Measurements from ENCODE around the gene RPS6KA4. TPM values are rescaled to one million over a fixed set of nuclear protein-coding genes. Genes with fewer than 3 reads are reported as not detected.

Gene RPS6KA4
- total RNA-seq, 1 donor from 2014 or later: 25.4 TPM

GRCh38 chr11:64348383-64349024, 10.5 kb upstream of the RPS6KA4 start:
- DNase-seq: peak; percentile 74

DNA sequence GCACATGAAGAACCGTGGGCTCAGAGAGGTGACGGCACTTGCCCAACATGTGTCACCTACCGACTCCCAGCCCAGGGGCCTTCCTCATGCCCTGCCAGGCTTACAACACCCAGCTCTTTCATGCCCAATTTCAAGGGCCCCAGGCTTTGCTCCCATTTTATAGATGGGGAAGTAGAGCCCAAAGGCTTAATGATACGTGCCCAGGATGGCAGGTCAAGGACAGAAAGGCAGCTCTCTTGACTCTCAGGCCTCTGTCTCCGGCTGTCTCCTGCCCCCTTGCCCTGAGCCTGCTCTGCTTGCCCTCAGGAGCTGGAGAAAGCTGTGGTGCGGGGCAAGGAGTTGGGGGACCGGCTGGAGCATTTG, 10.0 kb upstream of the RPS6KA4 start:
- DNase-seq: no peak

DNA sequence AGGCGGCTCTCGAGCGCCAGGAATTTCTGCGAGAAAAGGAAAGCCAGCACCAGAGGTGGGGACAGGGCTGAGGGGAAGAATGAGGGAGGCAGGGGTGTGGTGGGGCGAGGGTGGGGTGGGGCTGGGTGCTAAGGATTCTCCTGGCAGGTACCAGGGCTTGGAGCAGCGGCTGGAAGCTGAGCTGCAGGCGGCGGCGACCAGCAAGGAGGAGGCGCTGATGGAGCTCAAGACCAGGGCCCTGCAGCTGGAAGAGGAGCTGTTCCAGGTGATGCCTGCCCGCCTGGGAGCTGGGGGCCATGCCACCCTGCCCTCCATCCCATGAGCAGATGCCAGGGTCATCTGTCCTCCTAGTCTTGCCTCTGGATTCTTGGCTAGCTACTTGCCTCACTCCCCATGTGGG, 9.6 kb upstream of the RPS6KA4 start:
- DNase-seq: no peak

DNA sequence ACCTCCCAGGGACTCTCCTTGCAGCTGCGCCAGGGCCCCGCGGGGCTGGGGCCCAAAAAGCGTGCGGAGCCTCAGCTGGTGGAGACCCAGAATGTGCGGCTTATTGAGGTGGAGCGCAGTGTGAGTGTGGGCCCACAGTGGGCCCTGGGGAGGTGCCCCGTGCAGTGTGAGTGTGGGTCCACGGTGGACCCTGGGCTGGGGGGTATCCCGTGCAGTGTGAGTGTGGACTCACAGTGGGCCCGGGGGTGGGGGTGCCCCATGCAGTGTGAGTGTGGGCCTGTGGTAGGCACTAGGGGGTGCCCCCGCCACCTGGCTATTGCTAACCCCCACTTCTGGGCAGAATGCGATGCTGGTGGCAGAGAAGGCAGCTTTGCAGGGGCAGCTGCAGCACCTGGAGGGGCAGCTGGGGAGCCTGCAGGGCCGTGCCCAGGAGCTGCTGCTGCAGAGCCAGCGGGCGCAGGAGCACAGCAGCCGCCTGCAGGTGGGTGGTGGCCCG, 7.8 kb upstream of the RPS6KA4 start:
- no peak for DNase-seq

GRCh38 chr11:64352099-64352994, 6.6 kb upstream of the RPS6KA4 start:
- DNase-seq: peak; percentile 68

GRCh38 chr11:64352995-64353714, 5.8 kb upstream of the RPS6KA4 start:
- peak; percentile 75 for DNase-seq

DNA sequence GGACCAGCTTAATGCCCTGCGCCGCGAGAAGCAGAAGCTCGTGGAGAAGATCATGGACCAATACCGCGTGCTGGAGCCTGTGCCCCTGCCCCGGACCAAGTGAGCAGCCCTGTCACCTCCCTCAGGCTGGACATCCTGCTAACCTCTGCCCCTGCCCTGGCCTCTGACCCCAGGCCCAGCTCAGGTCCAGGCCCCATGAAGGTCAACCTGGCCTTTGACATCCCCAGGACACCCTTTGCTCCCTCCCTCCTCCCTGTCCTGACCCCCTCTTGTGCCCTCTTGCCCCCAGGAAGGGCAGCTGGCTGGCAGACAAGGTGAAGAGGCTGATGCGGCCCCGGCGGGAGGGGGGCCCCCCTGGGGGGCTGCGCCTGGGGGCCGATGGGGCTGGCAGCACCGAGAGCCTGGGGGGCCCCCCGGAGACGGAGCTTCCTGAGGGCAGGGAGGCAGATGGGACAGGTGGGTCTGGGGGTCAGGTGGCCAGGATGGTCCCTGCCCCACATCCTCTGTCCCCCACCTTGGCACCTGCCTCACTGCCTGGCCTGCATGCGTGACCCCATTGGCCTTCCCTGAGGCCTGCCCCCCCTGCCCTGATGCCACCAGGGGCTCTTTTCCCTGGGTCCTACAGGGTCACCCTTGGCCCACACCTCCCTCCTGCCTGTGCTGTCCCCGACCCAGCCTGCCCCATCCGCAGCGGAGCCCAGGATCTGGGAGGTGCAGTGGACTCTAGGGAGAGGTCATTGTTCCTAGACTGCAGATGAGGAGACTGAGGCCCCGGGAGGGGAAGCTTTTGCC, 5.1 kb upstream of the RPS6KA4 start:
- no peak for DNase-seq

GRCh38 chr11:64355078-64355940, 3.7 kb upstream of the RPS6KA4 start:
- DNase-seq: peak; percentile 67

- peak; percentile 57 for DNase-seq
Observed at GRCh38 chr11:64356498-64357411, 2.2 kb upstream of the RPS6KA4 start.

DNA sequence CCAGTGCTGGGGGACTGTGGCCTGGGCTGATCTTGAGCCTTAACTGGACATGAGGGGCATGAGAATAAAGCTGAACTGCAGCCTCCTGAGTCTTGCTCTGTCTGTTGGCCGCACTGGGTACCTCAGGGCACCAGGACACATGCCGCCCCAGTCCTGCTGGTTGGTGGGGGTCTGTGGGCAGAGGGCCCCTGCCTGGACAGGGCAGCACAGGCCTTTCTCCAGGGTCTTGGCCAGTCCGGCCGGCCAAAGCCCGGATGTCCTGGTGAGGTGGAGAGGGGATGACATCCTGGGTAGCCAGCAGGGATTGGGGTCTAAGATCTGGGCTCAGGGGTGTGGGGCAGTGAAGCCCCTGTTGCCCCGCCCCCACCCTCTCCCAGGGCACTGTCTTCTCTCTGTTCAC, 1.5 kb upstream of the RPS6KA4 start:
- DNase-seq: no peak

GRCh38 chr11:64357904-64358535, 942 bp upstream of the RPS6KA4 start:
- DNase-seq: no peak

GRCh38 chr11:64358536-64358906, 441 bp upstream of the RPS6KA4 start:
- DNase-seq: no peak

DNA sequence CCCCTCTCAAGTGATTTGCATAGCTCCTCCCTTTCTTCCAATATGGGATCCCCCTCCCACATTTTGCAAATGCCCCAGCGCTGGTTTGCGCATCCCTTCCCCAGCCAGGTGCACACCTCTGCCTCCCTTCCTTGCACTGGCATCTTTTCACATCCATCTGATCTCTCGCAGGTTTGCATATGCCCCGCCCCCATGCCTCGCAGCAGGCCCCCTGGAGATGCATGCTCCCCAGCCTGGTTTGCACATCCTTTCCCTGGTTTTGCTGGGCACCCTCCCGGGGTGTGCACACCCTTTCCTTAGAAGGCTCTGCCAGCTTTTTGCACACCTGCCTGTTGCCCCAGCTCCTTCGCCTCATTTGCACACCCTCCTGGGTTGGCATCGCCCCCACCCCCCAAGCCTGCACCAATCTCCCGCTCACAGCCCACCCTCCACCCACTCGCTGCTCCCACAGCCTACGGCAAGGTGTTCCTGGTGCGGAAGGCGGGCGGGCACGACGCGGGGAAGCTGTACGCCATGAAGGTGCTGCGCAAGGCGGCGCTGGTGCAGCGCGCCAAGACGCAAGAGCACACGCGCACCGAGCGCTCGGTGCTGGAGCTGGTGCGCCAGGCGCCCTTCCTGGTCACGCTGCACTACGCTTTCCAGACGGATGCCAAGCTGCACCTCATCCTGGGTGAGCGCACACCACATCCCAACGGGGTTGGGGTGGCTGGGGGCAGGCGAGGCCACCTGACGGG, 917 bp downstream of the RPS6KA4 start:
- DNase-seq: no peak

DNA sequence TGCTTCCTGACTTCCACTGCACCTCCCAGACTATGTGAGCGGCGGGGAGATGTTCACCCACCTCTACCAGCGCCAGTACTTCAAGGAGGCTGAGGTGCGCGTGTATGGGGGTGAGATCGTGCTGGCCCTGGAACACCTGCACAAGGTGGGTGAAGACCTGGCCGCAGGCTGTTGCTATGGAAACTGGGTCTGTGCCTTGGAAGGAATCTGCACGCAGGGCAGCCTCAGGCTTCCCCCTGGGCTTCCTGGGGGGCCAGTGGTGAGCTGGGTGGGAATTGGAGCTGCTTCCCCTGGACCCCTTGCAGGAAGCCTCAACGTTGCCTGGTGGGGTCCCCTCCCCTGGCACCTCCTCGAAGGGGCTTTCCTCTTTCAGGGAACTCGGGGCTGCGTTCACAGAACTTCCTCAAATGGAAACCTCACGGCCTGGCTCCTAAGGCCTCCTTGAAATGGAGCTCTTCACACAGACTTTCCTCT, 1.5 kb downstream of the RPS6KA4 start:
- DNase-seq: no peak

GRCh38 chr11:64361659-64362058, 2.7 kb downstream of the RPS6KA4 start:
- no peak for DNase-seq

DNA sequence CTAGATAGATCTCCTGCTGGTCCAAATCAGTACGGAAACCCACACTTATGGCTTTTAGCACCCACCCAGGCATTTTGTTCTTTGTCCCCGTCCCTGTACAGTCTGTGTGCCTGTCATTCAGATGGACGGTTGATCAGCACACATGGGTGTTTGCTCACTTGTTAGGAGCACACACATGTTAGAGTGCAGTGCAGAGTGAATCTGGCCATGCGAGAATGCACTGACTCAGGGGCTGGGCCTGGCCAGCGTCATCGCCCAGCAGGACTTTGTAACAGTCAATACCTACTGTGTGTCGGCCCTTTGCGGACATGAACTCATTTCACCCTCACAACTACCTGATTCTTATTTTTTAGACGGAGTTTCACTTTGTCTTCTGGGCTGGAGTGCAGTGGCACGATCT, 3.4 kb downstream of the RPS6KA4 start:
- DNase-seq: no peak

GRCh38 chr11:64364435-64364834, 5.5 kb downstream of the RPS6KA4 start:
- no peak for DNase-seq

GRCh38 chr11:64364911-64365310, 5.9 kb downstream of the RPS6KA4 start:
- no peak for DNase-seq

DNA sequence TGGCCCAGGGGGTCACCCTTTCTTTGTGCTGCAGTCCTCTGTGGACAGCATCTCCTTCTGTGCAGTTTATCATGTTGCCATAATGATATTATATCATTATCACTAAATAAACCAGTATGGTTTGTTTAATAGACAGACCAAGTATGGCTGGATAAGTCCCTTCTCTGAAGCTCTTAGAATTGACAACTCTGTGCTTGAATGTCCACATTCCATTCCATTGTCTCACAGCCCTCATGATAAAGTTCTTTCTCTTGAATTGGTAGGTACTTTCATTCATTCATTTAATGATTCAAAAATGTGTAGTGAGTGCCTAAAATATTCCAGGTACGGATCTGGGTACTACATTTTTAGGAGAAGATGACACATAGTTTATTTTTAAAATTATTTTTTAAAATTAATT, 7.8 kb downstream of the RPS6KA4 start:
- DNase-seq: no peak

All from tongue (tissue), 2 donors.